T-helper 17 cell (primary cell): ENCODE data around the gene PLXNA2. TPM values are rescaled to one million over a fixed set of nuclear protein-coding genes. Genes with fewer than 3 reads are reported as not detected.

ENCODE experiments used
- ATAC-seq: fragments of 150-1000 bp; cut with Tn5 transposase; 2 replicates; pipeline ENCODE4 v1.10.0; 2021; ENCODE audit warnings: mild to moderate bottlenecking, moderate library complexity
- DNase-seq, 3 donors: peaks; one replicate each; pipeline versions ENCODE4 v3.0.0 to v3.0.0-alpha.2; 2020 to 2021
- H3K9me3 ChIP-seq: one replicate; pipeline ENCODE4 v1.7.0; 2013; ENCODE audit warnings: low read length, mild to moderate bottlenecking; ENCODE audit not compliant: control insufficient read depth, poor library complexity, severe bottlenecking
- H3K27ac Mint-ChIP-seq: one replicate; pipeline ENCODE4 v1.8.0; 2022; ENCODE audit warnings: mild to moderate bottlenecking, moderate library complexity, mixed read lengths
- H3K27me3 Mint-ChIP-seq: one replicate; pipeline ENCODE4 v1.8.0; 2022; ENCODE audit warnings: mixed read lengths
- H3K36me3 Mint-ChIP-seq: one replicate; pipeline ENCODE4 v1.8.0; 2022; ENCODE audit warnings: low read depth, mixed read lengths
- H3K4me1 Mint-ChIP-seq: one replicate; pipeline ENCODE4 v1.8.0; 2022; ENCODE audit warnings: mild to moderate bottlenecking, mixed read lengths
- H3K4me3 Mint-ChIP-seq: one replicate; pipeline ENCODE4 v1.8.0; 2022; ENCODE audit warnings: mild to moderate bottlenecking, moderate library complexity, mixed read lengths
- total RNA-seq, 4 donors: library from RNA in 2 of 4; stranded (reverse) in 2 of 4; gene quantifications; one replicate each; pipeline ENCODE4 v1.2.3 and lab custom pipeline; 2022 to 2026

Gene PLXNA2
- total RNA-seq, 2 donors from 2014 or later: 1.0 to 2.2 TPM

- no peak overlapping the region for H3K27ac Mint-ChIP-seq
- DNase-seq (no peak), ATAC-seq (no peak)
- H3K36me3 Mint-ChIP-seq: peaks cover 3% of the 10 kb centered on the region
- H3K4me1 Mint-ChIP-seq: peaks cover 10% of the 10 kb centered on the region
- no peaks in the 10 kb centered on the region for H3K9me3 ChIP-seq
- no peak overlapping the region for H3K4me3 Mint-ChIP-seq
- H3K27me3 Mint-ChIP-seq: peaks cover 33% of the 10 kb centered on the region
These were observed 53.4 kb downstream of the PLXNA2 start for GRCh38 chr1:208190784-208191183.

- H3K4me1 Mint-ChIP-seq: peaks cover 12% of the 10 kb centered on the region
- no peaks in the 10 kb centered on the region for H3K9me3 ChIP-seq
- no peak for DNase-seq
- ATAC-seq: no peak
- peaks cover 3% of the 10 kb centered on the region for H3K36me3 Mint-ChIP-seq
- H3K27ac Mint-ChIP-seq: no peak overlapping the region
- H3K27me3 Mint-ChIP-seq: peaks cover 33% of the 10 kb centered on the region
- no peak overlapping the region for H3K4me3 Mint-ChIP-seq
These were observed 54.5 kb downstream of the PLXNA2 start for GRCh38 chr1:208189716-208190115.

GRCh38 chr1:208189183-208189582, 55.0 kb downstream of the PLXNA2 start:
- no peak for ATAC-seq
- no peaks in the 10 kb centered on the region for H3K9me3 ChIP-seq

DNA sequence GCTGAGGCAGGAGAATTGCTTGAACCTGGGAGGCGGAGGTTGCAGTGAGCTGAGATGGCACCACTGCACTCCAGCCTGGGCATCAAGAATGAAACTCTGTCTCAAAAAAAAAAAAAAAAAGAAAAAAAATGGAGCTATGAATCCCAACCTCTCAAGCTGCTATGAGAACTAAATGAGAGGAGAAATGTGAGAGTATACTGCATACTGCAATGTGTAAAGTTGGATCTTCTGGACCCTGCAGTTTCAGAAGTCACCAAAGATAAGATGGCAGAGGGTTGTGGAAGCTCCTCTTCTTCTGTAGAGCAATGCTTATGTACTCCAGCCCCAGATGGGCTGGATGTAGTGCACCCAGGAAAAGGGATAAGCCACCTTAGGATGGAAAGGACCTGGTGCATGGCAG, 55.6 kb downstream of the PLXNA2 start:
- Mint-ChIP-seq H3K36me3 (peaks cover 3% of the 10 kb centered on the region), H3K4me1 (peaks cover 14% of the 10 kb centered on the region), H3K4me3 (no peak overlapping the region), H3K27me3 (peaks cover 29% of the 10 kb centered on the region), H3K27ac (no peak overlapping the region)
- H3K9me3 ChIP-seq: no peaks in the 10 kb centered on the region
- no peak for ATAC-seq
- DNase-seq: no peak

More at GRCh38 chr1:208189183-208189582, 55.0 kb downstream of the PLXNA2 start:
- no peak for DNase-seq
- Mint-ChIP-seq H3K36me3 (peaks cover 3% of the 10 kb centered on the region), H3K4me3 (no peak overlapping the region), H3K27me3 (peaks cover 29% of the 10 kb centered on the region), H3K27ac (no peak overlapping the region), H3K4me1 (peaks cover 14% of the 10 kb centered on the region)

- Mint-ChIP-seq H3K4me1 (peaks cover 14% of the 10 kb centered on the region), H3K36me3 (peaks cover 3% of the 10 kb centered on the region), H3K27ac (no peak overlapping the region), H3K27me3 (peaks cover 35% of the 10 kb centered on the region), H3K4me3 (no peak overlapping the region)
- no peaks in the 10 kb centered on the region for H3K9me3 ChIP-seq
- ATAC-seq (no peak), DNase-seq (no peak)
These were observed 56.6 kb downstream of the PLXNA2 start for GRCh38 chr1:208187499-208188041.

- no peaks in the 10 kb centered on the region for H3K9me3 ChIP-seq
- no peak overlapping the region for H3K27ac Mint-ChIP-seq
- peaks cover 47% of the 10 kb centered on the region for H3K27me3 Mint-ChIP-seq
- no peaks in the 10 kb centered on the region for H3K36me3 Mint-ChIP-seq
- peaks cover 14% of the 10 kb centered on the region for H3K4me1 Mint-ChIP-seq
- no peak overlapping the region for H3K4me3 Mint-ChIP-seq
- no peak for ATAC-seq
- no peak for DNase-seq
These were observed 58.4 kb downstream of the PLXNA2 start for GRCh38 chr1:208185801-208186231.

DNA sequence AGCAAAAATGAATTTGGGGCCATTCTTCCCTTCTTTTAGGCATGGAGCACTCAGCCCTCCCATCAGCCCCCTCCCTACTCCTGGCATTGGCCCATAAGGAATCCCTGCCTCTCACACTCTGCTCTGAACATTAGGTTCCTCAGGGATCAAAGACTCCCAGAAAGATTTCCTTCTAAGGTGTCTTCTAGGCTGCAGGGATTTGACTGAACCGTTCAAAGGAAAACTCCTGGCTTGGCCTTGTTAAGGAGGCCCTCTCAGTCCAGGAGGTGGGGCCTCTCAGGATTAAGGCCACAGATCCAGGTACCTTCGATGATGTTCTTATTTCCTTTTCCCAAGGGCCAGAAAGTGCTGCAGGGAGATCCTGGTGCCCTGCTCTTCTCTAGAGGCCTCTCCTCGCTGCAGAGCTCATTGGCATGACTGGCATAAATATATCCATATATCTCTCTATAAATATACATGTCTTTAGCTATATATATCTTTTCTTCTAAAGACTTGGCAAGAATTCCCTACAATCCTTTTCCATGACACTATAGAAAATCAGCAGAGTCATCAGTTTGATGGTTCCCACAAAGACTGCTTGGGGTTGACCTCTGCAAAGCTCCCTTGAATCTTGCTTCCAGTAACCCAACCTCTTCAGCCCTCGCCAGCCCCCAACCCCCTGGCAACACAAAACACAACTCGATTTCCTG, 59.1 kb downstream of the PLXNA2 start:
- peaks cover 14% of the 10 kb centered on the region for H3K4me1 Mint-ChIP-seq
- H3K36me3 Mint-ChIP-seq: no peaks in the 10 kb centered on the region
- H3K27ac Mint-ChIP-seq: no peak overlapping the region
- ATAC-seq (no peak), DNase-seq (no peak)
- H3K9me3 ChIP-seq: no peaks in the 10 kb centered on the region
- H3K27me3 Mint-ChIP-seq: peaks cover 47% of the 10 kb centered on the region
- H3K4me3 Mint-ChIP-seq: no peak overlapping the region

DNA sequence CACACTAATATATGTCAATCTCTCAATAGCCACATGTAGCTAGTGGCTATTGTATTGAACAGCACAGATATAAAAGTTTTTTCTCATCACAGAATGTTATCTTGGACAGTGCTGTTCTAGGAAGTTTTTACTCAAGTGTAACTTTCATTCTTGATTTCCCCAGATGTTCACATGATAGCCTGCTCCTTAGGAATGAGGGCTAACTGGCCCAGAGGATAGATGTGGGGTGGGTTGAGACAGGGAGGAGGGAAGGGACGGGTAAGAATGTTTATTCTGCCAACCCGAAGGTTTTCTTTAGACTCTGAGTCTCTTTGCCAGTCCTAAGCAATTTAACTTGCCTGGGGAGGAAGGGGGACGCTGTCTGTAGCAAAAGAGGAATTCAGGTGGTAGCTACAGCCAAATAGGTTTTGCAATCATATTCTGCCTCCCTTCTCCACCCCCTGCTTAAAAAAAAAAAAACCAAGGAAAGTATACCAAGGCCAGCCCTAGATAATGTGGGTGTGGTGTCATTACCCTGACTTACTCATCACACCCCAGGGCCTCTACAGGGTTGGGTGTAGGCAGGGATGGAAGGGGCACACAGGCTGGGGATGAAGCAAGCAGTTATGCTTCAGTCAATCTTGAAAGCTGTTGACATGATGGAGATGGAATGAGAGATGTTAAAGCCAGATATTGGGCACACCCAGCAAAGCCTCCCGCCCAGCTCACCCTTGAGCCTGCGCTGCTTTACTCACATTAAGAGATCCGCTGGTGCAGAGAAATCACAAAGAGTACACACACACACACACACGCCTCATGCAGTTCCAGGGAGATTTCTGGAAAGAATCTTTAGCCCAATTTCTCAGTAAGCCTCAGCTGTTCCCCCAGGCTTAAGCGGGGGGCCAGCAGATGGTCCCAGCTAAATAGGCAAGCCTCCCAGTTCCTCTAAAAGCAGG, 59.9 kb downstream of the PLXNA2 start:
- Mint-ChIP-seq H3K27ac (no peak overlapping the region), H3K4me1 (peaks cover 10% of the 10 kb centered on the region), H3K36me3 (no peaks in the 10 kb centered on the region), H3K27me3 (peaks cover 44% of the 10 kb centered on the region), H3K4me3 (no peak overlapping the region)
- ATAC-seq: no peak
- DNase-seq: no peak
- H3K9me3 ChIP-seq: no peaks in the 10 kb centered on the region

GRCh38 chr1:208182880-208183645, 61.1 kb downstream of the PLXNA2 start:
- H3K4me3 Mint-ChIP-seq: no peak overlapping the region
- peaks cover 5% of the 10 kb centered on the region for H3K4me1 Mint-ChIP-seq
- DNase-seq (no peak), ATAC-seq (no peak)
- H3K27ac Mint-ChIP-seq: no peak overlapping the region
- no peaks in the 10 kb centered on the region for H3K9me3 ChIP-seq
- peaks cover 49% of the 10 kb centered on the region for H3K27me3 Mint-ChIP-seq
- no peaks in the 10 kb centered on the region for H3K36me3 Mint-ChIP-seq

- H3K4me3 Mint-ChIP-seq: no peak overlapping the region
- peaks cover 46% of the 10 kb centered on the region for H3K27me3 Mint-ChIP-seq
- no peaks in the 10 kb centered on the region for H3K9me3 ChIP-seq
- H3K4me1 Mint-ChIP-seq: peaks cover 5% of the 10 kb centered on the region
- no peak overlapping the region for H3K27ac Mint-ChIP-seq
- no peak for ATAC-seq
- no peaks in the 10 kb centered on the region for H3K36me3 Mint-ChIP-seq
- DNase-seq: no peak
These were observed 62.8 kb downstream of the PLXNA2 start for GRCh38 chr1:208181364-208181763.

- Mint-ChIP-seq H3K4me3 (no peak overlapping the region), H3K27ac (no peak overlapping the region), H3K4me1 (peaks cover 2% of the 10 kb centered on the region), H3K36me3 (no peaks in the 10 kb centered on the region), H3K27me3 (peaks cover 42% of the 10 kb centered on the region)
- no peak for ATAC-seq
- no peaks in the 10 kb centered on the region for H3K9me3 ChIP-seq
- no peak for DNase-seq
These were observed 63.8 kb downstream of the PLXNA2 start for GRCh38 chr1:208180421-208180820.

- H3K9me3 ChIP-seq: no peaks in the 10 kb centered on the region
- H3K36me3 Mint-ChIP-seq: no peaks in the 10 kb centered on the region
- peaks cover 42% of the 10 kb centered on the region for H3K27me3 Mint-ChIP-seq
- no peak overlapping the region for H3K27ac Mint-ChIP-seq
- H3K4me3 Mint-ChIP-seq: no peak overlapping the region
- DNase-seq (no peak), ATAC-seq (no peak)
- H3K4me1 Mint-ChIP-seq: peaks cover 2% of the 10 kb centered on the region
These were observed 64.2 kb downstream of the PLXNA2 start for GRCh38 chr1:208179961-208180409.
